SJCRH30 (cell line): Measurements from ENCODE around the gene GMPPB. TPM values are rescaled to one million over a fixed set of nuclear protein-coding genes. Genes with fewer than 3 reads are reported as not detected.
"Not testable (repeated sequence)": the region's sequence is repeated elsewhere in the genome, so short reads cannot be mapped to it uniquely, and the experiment has no call there.

ENCODE experiments used
- DNase-seq, 2 experiments: peaks; one replicate each; pipeline ENCODE4 v3.0.0-alpha.2; 2015 to 2020
- H3K27ac ChIP-seq: fragments of 250-450 bp; sonication (Bioruptor Pico); 2 replicates; pipeline ENCODE4 v1.5.1; 2020; ENCODE audit warnings: mild to moderate bottlenecking, moderate library complexity
- H3K27me3 ChIP-seq: fragments of 250-450 bp; sonication (Bioruptor Pico); 2 replicates; pipeline ENCODE4 v1.5.1; 2020; ENCODE audit warnings: mild to moderate bottlenecking, moderate library complexity
- H3K36me3 ChIP-seq: fragments of 250-450 bp; sonication (Bioruptor Pico); 2 replicates; pipeline ENCODE4 v1.5.1; 2020; ENCODE audit warnings: mild to moderate bottlenecking, moderate library complexity
- H3K4me1 ChIP-seq: fragments of 250-450 bp; sonication (Bioruptor Pico); 2 replicates; pipeline ENCODE4 v1.5.1; 2020; ENCODE audit warnings: mild to moderate bottlenecking, moderate library complexity
- H3K4me3 ChIP-seq: fragments of 250-450 bp; sonication (Bioruptor Pico); 2 replicates; pipeline ENCODE4 v1.5.1; 2020; ENCODE audit warnings: mild to moderate bottlenecking, moderate library complexity
- H3K9me3 ChIP-seq: fragments of 250-450 bp; sonication (Bioruptor Pico); replicated peaks from 2 replicates; pipeline ENCODE4 v1.5.1; 2020; ENCODE audit warnings: mild to moderate bottlenecking, moderate library complexity
- total RNA-seq: library from RNA; depleted of rRNA; stranded (reverse); fragments of >200 nt; shearing (Covaris generic); gene quantifications from 2 replicates; pipeline ENCODE4 v1.2.3, GENCODE V29; 2014

The GMPPB gene
- total RNA-seq, 1 experiment from 2014 or later: 14.6 TPM

DNA sequence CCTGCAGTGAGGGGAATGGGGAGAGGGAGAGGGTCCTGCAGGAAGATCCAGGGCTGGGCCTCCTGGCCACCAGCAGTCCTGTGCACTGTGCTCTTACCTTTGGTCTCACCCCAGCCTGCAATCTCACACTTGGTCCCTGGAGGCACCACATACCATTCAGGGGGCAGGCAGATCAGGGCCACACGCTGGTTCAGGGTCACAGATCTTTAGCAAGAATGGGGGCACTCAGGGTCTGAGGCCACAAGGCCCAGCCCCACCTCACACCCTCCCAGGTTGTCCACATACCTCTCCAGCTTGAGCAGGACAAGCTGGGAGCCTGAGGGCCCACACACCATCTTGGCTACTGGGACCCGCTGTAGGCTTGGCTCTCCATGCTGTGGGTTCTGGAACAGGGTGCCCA is 39.3 kb downstream of the GMPPB start:
- H3K4me3 ChIP-seq, H3K36me3 ChIP-seq, DNase-seq, H3K27me3 ChIP-seq, H3K27ac ChIP-seq, H3K9me3 ChIP-seq, H3K4me1 ChIP-seq: not testable (repeated sequence)

DNA sequence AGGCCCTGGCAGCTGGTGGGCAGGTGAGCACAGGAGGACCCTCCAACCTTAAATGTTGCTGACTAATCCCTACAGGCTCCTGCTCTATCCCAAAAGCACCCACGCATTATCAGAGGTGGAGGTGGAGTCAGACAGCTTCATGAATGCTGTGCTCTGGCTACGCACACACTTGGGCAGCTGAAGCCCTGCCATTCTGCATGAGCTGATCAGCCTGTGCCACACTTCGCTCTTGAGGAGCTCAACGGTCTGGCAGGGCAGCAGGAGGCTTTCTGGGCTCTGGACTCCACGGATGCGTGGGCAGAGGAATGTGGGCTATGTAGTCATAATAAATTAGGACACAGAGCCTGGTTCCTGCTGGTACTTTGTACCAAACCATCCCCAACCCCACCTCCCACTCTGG is 40.6 kb downstream of the GMPPB start:
- Histone ChIP-seq H3K4me1 (no peaks in the 10 kb centered on the region), H3K4me3 (no peak overlapping the region), H3K36me3 (no peaks in the 10 kb centered on the region; the same call in none of the 2 replicates), H3K9me3 (no peaks in the 10 kb centered on the region), H3K27me3 (no peaks in the 10 kb centered on the region), H3K27ac (no peak overlapping the region)
- no peak for DNase-seq

DNA sequence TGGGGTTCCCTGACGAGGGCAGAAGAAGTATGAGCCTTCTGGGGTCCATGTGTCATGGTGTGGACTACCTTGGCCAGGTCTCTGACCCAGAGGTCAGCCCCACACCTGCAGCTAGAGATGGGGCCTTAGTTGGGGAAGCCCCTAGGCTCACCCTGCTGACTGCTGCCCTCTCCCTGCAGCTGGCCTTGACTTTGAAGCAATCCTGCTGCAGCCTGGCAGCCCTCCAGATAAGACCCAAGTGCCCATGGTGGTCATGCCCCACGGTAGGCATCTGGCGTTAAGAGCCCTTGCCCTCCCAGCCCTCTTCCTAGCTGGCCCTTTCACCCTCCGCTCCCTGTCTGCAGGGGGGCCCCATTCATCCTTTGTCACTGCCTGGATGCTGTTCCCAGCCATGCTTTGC is 42.2 kb downstream of the GMPPB start:
- no peaks in the 10 kb centered on the region for H3K27me3 ChIP-seq
- H3K4me3 ChIP-seq: no peak overlapping the region
- H3K36me3 ChIP-seq: no peaks in the 10 kb centered on the region; the same call in none of the 2 replicates
- no peak overlapping the region for H3K27ac ChIP-seq
- H3K4me1 ChIP-seq: no peaks in the 10 kb centered on the region
- no peaks in the 10 kb centered on the region for H3K9me3 ChIP-seq
- DNase-seq: no peak

DNA sequence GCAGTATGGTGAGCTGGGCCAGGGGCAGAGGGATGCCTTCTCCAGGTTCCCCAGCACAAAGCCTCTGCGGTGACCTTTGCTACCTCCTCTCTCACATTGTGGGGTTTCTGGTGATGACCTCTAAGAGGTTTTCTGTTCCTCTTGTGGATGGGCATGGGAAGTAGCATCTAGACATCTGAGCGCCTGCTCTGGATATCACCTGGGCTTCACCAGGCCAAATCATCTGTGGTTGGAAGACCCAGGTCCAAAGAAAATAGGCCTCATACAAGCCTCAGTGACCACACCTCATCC is 42.6 kb downstream of the GMPPB start:
- no peaks in the 10 kb centered on the region for H3K9me3 ChIP-seq
- no peaks in the 10 kb centered on the region for H3K4me1 ChIP-seq
- no peaks in the 10 kb centered on the region for H3K27me3 ChIP-seq
- no peak overlapping the region for H3K4me3 ChIP-seq
- no peaks in the 10 kb centered on the region; the same call in none of the 2 replicates for H3K36me3 ChIP-seq
- no peak overlapping the region for H3K27ac ChIP-seq
- DNase-seq: no peak

GRCh38 chr3:49680493-49681231 is 43.1 kb downstream of the GMPPB start:
- Histone ChIP-seq H3K36me3 (no peaks in the 10 kb centered on the region; the same call in none of the 2 replicates), H3K4me3 (no peak overlapping the region)

DNA sequence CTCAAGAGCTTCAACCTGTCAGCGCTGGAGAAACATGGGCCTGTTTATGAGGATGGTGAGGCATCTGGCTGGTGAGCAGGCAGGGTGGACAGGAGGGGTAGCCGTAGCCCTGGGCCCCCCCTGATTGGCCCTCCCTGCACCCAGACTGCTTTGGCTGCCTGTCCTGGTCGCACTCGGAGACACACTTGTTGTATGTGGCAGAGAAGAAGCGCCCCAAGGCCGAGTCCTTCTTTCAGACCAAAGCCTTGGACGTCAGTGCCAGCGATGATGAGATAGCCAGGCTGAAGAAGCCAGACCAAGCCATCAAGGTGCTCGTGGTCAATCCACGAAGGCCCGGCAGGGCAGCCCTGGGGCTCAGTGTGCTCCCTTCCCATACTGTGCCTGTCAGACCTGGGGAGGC is 47.8 kb downstream of the GMPPB start:
- no peak overlapping the region for H3K4me3 ChIP-seq
- no peaks in the 10 kb centered on the region for H3K27me3 ChIP-seq
- DNase-seq: no peak
- no peak overlapping the region for H3K27ac ChIP-seq
- H3K9me3 ChIP-seq: no peaks in the 10 kb centered on the region
- H3K36me3 ChIP-seq: no peaks in the 10 kb centered on the region; the same call in none of the 2 replicates
- no peaks in the 10 kb centered on the region for H3K4me1 ChIP-seq

More at GRCh38 chr3:49680493-49681231, 43.1 kb downstream of the GMPPB start:
- Histone ChIP-seq H3K4me1 (no peaks in the 10 kb centered on the region), H3K27me3 (no peaks in the 10 kb centered on the region), H3K9me3 (no peaks in the 10 kb centered on the region), H3K27ac (no peak overlapping the region)
- DNase-seq: no peak

DNA sequence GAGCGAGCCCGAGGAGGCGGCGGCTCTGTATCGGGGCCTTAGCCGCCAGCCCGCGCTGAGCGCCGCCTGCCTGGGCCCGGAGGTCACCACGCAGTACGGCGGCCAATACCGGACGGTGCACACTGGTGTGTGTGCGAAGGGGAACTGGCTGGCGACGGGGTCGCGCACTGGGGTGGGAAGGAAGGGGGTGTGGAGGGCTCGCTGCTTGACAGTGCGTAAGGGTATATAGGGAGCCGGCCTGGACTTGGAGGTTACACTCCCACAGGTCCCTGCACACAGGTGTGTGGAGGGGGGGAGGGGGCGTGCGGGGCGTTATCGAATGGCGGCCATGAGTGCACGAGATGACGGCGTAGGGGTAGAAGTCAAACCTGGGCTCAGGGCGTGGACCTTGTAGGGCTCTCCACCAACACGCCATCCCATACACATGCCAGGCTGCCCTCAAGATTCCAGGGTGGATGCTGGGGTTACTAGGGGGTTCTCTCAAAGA is 49.2 kb downstream of the GMPPB start:
- H3K36me3 ChIP-seq: no peaks in the 10 kb centered on the region; the same call in 1 of the 2 replicates
- no peaks in the 10 kb centered on the region for H3K4me1 ChIP-seq
- peak overlapping the region; percentile 84 for H3K4me3 ChIP-seq
- H3K27ac ChIP-seq: peak overlapping the region; percentile 83
- H3K9me3 ChIP-seq: no peaks in the 10 kb centered on the region
- H3K27me3 ChIP-seq: no peaks in the 10 kb centered on the region
- no peak for DNase-seq

DNA sequence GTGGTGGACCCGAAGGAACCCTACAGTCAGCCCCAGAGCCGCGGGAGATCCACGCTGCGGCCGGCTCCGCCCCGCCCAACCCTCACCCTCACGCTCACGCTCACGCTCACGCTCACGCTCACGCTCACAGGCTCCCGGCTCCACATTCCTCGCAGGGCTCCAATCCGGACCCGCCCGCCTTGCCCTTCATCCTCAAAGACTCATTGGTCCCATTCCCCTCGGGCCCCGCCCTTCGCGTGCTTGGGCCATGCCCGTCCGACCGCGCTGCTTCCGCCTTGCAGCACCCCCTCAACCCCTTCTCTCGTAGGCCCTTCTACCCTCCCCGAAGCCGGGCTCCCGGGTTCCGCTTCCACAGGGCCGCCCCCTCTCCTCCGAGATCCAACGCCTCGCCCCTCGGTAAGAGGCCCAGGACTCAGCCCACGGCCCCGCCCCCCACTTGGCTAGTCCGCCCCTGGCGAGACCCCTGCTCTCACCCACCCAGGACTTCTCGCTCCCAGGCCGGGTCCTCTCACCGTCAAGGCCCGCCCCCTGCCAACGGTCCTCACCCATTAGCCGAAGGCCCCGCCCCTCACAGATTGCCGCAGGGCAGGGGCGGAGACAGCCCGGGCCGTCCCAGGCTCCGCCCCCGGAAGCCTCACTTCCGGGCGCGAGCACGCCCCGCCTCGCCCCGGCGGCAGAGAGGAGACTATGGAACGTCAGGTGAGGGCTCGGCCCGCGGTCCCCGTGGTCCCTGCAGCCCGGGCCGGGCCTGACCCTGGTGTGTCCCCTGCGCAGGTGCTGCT is 49.8 kb downstream of the GMPPB start, which contains the start of gene APEH:
Gene APEH (plus strand): TSS at position 637 of the 782 bp plus-strand sequence. CDS start 51 bp downstream, at position 688.
- Histone ChIP-seq H3K4me1 (no peaks in the 10 kb centered on the region), H3K36me3 (no peaks in the 10 kb centered on the region; the same call in 1 of the 2 replicates), H3K27me3 (no peaks in the 10 kb centered on the region), H3K9me3 (no peaks in the 10 kb centered on the region), H3K27ac (peak within 1 kb of the TSS; percentile 83), H3K4me3 (peak within 1 kb of the TSS; percentile 84)
- DNase-seq: peak; percentile 99

DNA sequence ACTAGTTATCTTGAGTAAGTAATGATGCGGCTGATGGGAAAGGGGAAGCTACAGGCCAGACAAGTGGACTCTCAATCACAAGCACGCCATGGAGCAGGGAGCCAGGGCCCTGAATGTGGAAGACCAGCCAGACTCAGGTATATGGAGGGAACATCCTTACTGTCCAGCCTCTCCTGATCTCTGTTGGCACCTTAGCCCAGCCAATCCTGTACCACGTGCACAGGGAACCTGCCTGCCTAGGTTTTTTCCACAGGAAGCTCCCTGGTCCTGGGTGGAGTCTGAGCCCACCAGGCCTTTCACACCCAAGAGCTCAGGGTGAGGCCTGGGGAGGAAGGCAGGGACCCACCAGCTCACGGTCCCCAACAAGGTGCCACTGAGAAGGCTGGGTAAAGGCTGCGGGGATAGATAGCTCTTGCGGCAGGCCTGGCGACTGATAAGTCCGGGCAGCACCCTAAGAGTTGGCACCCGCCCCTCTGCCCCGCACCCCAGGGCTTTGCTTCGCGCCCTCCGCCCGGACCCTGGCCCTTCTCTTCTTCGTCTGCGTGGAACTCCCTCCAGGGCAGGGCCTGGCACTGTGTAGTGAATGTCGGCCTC is 50.5 kb downstream of the GMPPB start:
- Histone ChIP-seq H3K36me3 (no peaks in the 10 kb centered on the region; the same call in 1 of the 2 replicates), H3K9me3 (no peaks in the 10 kb centered on the region), H3K27me3 (no peaks in the 10 kb centered on the region), H3K4me1 (no peaks in the 10 kb centered on the region), H3K4me3 (peak overlapping the region; percentile 84), H3K27ac (peak overlapping the region; percentile 83)
- no peak for DNase-seq

- Histone ChIP-seq H3K27ac (no peak overlapping the region), H3K36me3 (no peaks in the 10 kb centered on the region), H3K27me3 (no peaks in the 10 kb centered on the region), H3K4me1 (no peaks in the 10 kb centered on the region), H3K9me3 (no peaks in the 10 kb centered on the region), H3K4me3 (no peak overlapping the region)
- peak; percentile 54 to 81 for DNase-seq
These were observed 52.2 kb downstream of the GMPPB start for GRCh38 chr3:49671291-49672288.

- no peaks in the 10 kb centered on the region for H3K27me3 ChIP-seq
- H3K9me3 ChIP-seq: no peaks in the 10 kb centered on the region
- no peak for DNase-seq
- H3K27ac ChIP-seq: no peak overlapping the region
- no peaks in the 10 kb centered on the region for H3K36me3 ChIP-seq
- H3K4me1 ChIP-seq: no peaks in the 10 kb centered on the region
- H3K4me3 ChIP-seq: no peak overlapping the region
These were observed 52.8 kb downstream of the GMPPB start for GRCh38 chr3:49670940-49671290.
